Measurements from ENCODE around the gene KIRREL1. TPM values are rescaled to one million over a fixed set of nuclear protein-coding genes. Genes with fewer than 3 reads are reported as not detected.

Gene KIRREL1
- total RNA-seq, 1 experiment from 2014 or later: 145 TPM

DNA sequence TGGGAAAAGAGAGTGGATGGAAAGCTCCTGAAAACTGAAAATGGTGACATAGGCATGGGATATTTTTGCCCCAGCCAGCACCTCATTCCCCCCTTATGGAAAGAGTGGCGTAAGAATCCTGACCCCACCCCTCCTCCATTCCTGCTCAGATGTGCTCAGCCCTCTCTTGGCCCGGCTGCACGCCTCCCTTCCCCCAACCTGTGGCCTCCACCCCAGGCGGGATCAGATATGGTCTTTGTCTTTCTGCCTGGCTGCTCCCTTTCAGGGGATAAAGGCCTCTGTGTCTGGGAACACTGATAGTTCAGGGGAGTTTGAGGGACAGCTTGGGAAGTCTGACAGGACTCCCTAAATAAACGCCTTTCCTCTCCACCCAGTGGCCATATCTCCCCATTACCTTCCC, 49.8 kb downstream of the KIRREL1 start:
- ChIA-PET CTCF (no interaction called here), POLR2A (no interaction called here)
- Histone ChIP-seq H3K4me3 (ENCODE audit: low read depth in 2 of 2, low read length in 2 of 2) (no peak overlapping the region), H3K27me3 (ENCODE audit: control insufficient read depth, insufficient read depth, low read length) (no peaks in the 10 kb centered on the region), H3K9me3 (ENCODE audit: control insufficient read depth, insufficient read depth, low read depth, low read length) (no peaks in the 10 kb centered on the region), H3K36me3 (ENCODE audit: control insufficient read depth, insufficient read depth, low read length) (no peaks in the 10 kb centered on the region), H3K4me1 (ENCODE audit: control insufficient read depth, insufficient read depth, low read length) (peaks cover 51% of the 10 kb centered on the region), H3K27ac (ENCODE audit: low read length) (no peak overlapping the region)
- DNase-seq (ENCODE audit: low read depth, low spot score): no peak
- intact Hi-C loops (cut with micrococcal nuclease; ENCODE audit: unreplicated experiment): no loop called here
- BruUV-seq (replicated peaks): no TSS peak
- TF ChIP-seq TCF7L2 (IDR thresholded peaks at IDR 0.05; ENCODE audit: low read depth, low read length) (no peak), POLR2AphosphoS5 (IDR thresholded peaks at IDR 0.05; ENCODE audit: low read depth, low read length) (no peak), SIN3A (IDR thresholded peaks at IDR 0.05; ENCODE audit: borderline replicate concordance, insufficient read depth, low read depth, low read length) (no peak)
- TF ChIP-seq, protein P1, sequence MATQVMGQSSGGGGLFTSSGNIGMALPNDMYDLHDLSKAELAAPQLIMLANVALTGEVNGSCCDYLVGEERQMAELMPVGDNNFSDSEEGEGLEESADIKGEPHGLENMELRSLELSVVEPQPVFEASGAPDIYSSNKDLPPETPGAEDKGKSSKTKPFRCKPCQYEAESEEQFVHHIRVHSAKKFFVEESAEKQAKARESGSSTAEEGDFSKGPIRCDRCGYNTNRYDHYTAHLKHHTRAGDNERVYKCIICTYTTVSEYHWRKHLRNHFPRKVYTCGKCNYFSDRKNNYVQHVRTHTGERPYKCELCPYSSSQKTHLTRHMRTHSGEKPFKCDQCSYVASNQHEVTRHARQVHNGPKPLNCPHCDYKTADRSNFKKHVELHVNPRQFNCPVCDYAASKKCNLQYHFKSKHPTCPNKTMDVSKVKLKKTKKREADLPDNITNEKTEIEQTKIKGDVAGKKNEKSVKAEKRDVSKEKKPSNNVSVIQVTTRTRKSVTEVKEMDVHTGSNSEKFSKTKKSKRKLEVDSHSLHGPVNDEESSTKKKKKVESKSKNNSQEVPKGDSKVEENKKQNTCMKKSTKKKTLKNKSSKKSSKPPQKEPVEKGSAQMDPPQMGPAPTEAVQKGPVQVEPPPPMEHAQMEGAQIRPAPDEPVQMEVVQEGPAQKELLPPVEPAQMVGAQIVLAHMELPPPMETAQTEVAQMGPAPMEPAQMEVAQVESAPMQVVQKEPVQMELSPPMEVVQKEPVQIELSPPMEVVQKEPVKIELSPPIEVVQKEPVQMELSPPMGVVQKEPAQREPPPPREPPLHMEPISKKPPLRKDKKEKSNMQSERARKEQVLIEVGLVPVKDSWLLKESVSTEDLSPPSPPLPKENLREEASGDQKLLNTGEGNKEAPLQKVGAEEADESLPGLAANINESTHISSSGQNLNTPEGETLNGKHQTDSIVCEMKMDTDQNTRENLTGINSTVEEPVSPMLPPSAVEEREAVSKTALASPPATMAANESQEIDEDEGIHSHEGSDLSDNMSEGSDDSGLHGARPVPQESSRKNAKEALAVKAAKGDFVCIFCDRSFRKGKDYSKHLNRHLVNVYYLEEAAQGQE (IDR thresholded peaks at IDR 0.05; ENCODE audit: insufficient read depth in 1 of 2, low read depth in 2 of 2, low read length in 1 of 2): no peak
- TF ChIP-seq, protein P2, sequence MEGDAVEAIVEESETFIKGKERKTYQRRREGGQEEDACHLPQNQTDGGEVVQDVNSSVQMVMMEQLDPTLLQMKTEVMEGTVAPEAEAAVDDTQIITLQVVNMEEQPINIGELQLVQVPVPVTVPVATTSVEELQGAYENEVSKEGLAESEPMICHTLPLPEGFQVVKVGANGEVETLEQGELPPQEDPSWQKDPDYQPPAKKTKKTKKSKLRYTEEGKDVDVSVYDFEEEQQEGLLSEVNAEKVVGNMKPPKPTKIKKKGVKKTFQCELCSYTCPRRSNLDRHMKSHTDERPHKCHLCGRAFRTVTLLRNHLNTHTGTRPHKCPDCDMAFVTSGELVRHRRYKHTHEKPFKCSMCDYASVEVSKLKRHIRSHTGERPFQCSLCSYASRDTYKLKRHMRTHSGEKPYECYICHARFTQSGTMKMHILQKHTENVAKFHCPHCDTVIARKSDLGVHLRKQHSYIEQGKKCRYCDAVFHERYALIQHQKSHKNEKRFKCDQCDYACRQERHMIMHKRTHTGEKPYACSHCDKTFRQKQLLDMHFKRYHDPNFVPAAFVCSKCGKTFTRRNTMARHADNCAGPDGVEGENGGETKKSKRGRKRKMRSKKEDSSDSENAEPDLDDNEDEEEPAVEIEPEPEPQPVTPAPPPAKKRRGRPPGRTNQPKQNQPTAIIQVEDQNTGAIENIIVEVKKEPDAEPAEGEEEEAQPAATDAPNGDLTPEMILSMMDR (IDR thresholded peaks at IDR 0.05): no peak
- ATAC-seq: no peak
- in situ Hi-C loops (cut with HindIII; ENCODE audit: low pct_unique_long_range_greater_than_20kb, low sequenced_read_pairs): no loop called here

DNA sequence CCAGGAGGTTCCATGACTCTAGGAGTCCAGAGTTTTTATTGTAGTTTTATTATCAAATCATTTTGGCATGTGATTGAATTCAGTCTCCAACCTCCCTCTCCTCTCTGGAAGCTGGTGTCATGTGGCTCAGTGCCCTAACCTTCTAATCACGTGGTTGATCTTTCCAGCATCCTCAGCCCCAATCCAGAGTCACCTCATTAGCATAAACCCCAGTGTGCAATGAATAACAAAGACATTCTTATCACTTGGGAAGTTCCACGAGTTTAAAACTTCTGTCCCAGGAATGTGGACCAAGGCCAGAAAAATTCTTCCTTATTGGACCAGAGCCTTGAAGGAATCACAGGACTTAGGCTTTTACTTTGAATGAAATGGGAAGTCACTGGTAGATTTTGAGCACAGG, 52.2 kb downstream of the KIRREL1 start:
- Histone ChIP-seq H3K36me3 (ENCODE audit: control insufficient read depth, insufficient read depth, low read length) (no peaks in the 10 kb centered on the region), H3K4me3 (ENCODE audit: low read depth in 2 of 2, low read length in 2 of 2) (no peak overlapping the region), H3K9me3 (ENCODE audit: control insufficient read depth, insufficient read depth, low read depth, low read length) (no peaks in the 10 kb centered on the region), H3K4me1 (ENCODE audit: control insufficient read depth, insufficient read depth, low read length) (peaks cover 57% of the 10 kb centered on the region), H3K27ac (ENCODE audit: low read length) (peak overlapping the region; percentile 51; the same call in 1 of the 2 replicates), H3K27me3 (ENCODE audit: control insufficient read depth, insufficient read depth, low read length) (no peaks in the 10 kb centered on the region)
- ChIA-PET CTCF (no interaction called here), POLR2A (no interaction called here)
- DNase-seq (ENCODE audit: low read depth, low spot score) (no peak), ATAC-seq (no peak)
- intact Hi-C loops (cut with micrococcal nuclease; ENCODE audit: unreplicated experiment) (no loop called here), in situ Hi-C loops (cut with HindIII; ENCODE audit: low pct_unique_long_range_greater_than_20kb, low sequenced_read_pairs) (no loop called here)
- TF ChIP-seq, protein P1 (IDR thresholded peaks at IDR 0.05; ENCODE audit: insufficient read depth in 1 of 2, low read depth in 2 of 2, low read length in 1 of 2): no peak
- TF ChIP-seq TCF7L2 (IDR thresholded peaks at IDR 0.05; ENCODE audit: low read depth, low read length) (no peak), SIN3A (IDR thresholded peaks at IDR 0.05; ENCODE audit: borderline replicate concordance, insufficient read depth, low read depth, low read length) (no peak), POLR2AphosphoS5 (IDR thresholded peaks at IDR 0.05; ENCODE audit: low read depth, low read length) (no peak)
- TF ChIP-seq, protein P2 (IDR thresholded peaks at IDR 0.05): no peak
- no TSS peak for BruUV-seq (replicated peaks)

All from Panc1 (cell line).